Measurements from ENCODE around the gene AGAP2. TPM values are rescaled to one million over a fixed set of nuclear protein-coding genes. Genes with fewer than 3 reads are reported as not detected.

AGAP2 gene
- total and polyA plus RNA-seq, 9 of the 15 experiments (the other 6 are each of a cell fraction or from before 2014, with no cell fraction given): 0.04 to 0.77 (median 0.28) TPM; not detected in 1

GRCh38 chr12:57766464-57767304, 28.1 kb upstream of the AGAP2 start, which contains the start of gene CYP27B1 (continued):
- TF ChIP-seq HINFP (tag; conservative IDR thresholded peaks at IDR 0.05; ENCODE audit: low read depth) (peak; percentile 92), EGR1 (conservative IDR thresholded peaks at IDR 0.05) (peak; percentile 30), ZNF143 (CRISPR knock-in tag; IDR thresholded peaks at IDR 0.05) (no peak), DIDO1 (tag; IDR thresholded peaks at IDR 0.05; ENCODE audit: low read depth) (no peak), SMARCB1 (IDR thresholded peaks at IDR 0.05; ENCODE audit: insufficient read length, low read depth) (no peak), CEBPG (CRISPR knock-in tag; IDR thresholded peaks at IDR 0.05) (no peak), CEBPG (tag; conservative IDR thresholded peaks at IDR 0.05 in 1 of 2, IDR thresholded peaks at IDR 0.05 in 1 of 2) (no peak), TBP (optimal IDR thresholded peaks at IDR 0.05; ENCODE audit: low read depth, low read length) (no peak), RAD21 (CRISPR knock-in tag; conservative IDR thresholded peaks at IDR 0.05 in 1 of 2, IDR thresholded peaks at IDR 0.05 in 1 of 2) (no peak), PREB (CRISPR knock-in tag; IDR thresholded peaks at IDR 0.05) (no peak), ZNF311 (CRISPR knock-in tag; IDR thresholded peaks at IDR 0.05) (no peak), ZNF175 (CRISPR knock-in tag; IDR thresholded peaks at IDR 0.05; ENCODE audit: low read depth) (no peak), AFF1 (IDR thresholded peaks at IDR 0.05; ENCODE audit: low read depth in 1 of 2, partially characterized antibody in 2 of 2) (no peak), HCFC1 (IDR thresholded peaks at IDR 0.05; ENCODE audit: low read depth, low read length) (no peak), RBFOX2 (IDR thresholded peaks at IDR 0.05; ENCODE audit: low read depth, low read length) (peak; percentile 38; the same call in 1 of the 2 replicates), GABPB2 (CRISPR knock-in tag; conservative IDR thresholded peaks at IDR 0.05) (no peak), BHLHE40 (IDR thresholded peaks at IDR 0.05; ENCODE audit: low read length) (no peak), GTF2B (IDR thresholded peaks at IDR 0.05; ENCODE audit: extremely low read depth, insufficient read length) (no peak), GTF2A2 (tag; IDR thresholded peaks at IDR 0.05) (no peak), ZNF133 (CRISPR knock-in tag; IDR thresholded peaks at IDR 0.05) (no peak), ZNF24 (IDR thresholded peaks at IDR 0.05) (no peak)
